T-helper 2 cell treated with Interferon-gamma antibody and Interleukin-4, amounts not matched to agents 5 μg/mL and 100 μg/mL, for 36 hours (primary cell): ENCODE data around the gene KIF17.

Experiments
- DNase-seq: peaks from one replicate; pipeline ENCODE4 v3.0.0; 2021; ENCODE audit warnings: low spot score
- H3K27ac Mint-ChIP-seq: one replicate; pipeline ENCODE4 v1.8.0; 2021; ENCODE audit warnings: mild to moderate bottlenecking, mixed read lengths
- H3K27me3 Mint-ChIP-seq: one replicate; pipeline ENCODE4 v1.8.0; 2021; ENCODE audit warnings: low read depth, mixed read lengths
- H3K36me3 Mint-ChIP-seq: one replicate; pipeline ENCODE4 v1.8.0; 2021; ENCODE audit warnings: low read depth, mixed read lengths
- H3K4me1 Mint-ChIP-seq: one replicate; pipeline ENCODE4 v1.8.0; 2021; ENCODE audit warnings: low read depth, mixed read lengths
- H3K4me3 Mint-ChIP-seq: one replicate; pipeline ENCODE4 v1.8.0; 2022; ENCODE audit warnings: mild to moderate bottlenecking, moderate library complexity, mixed read lengths
- H3K9me3 Mint-ChIP-seq: one replicate; pipeline ENCODE4 v1.8.0; 2021; ENCODE audit warnings: mixed read lengths

KIF17 gene

DNA sequence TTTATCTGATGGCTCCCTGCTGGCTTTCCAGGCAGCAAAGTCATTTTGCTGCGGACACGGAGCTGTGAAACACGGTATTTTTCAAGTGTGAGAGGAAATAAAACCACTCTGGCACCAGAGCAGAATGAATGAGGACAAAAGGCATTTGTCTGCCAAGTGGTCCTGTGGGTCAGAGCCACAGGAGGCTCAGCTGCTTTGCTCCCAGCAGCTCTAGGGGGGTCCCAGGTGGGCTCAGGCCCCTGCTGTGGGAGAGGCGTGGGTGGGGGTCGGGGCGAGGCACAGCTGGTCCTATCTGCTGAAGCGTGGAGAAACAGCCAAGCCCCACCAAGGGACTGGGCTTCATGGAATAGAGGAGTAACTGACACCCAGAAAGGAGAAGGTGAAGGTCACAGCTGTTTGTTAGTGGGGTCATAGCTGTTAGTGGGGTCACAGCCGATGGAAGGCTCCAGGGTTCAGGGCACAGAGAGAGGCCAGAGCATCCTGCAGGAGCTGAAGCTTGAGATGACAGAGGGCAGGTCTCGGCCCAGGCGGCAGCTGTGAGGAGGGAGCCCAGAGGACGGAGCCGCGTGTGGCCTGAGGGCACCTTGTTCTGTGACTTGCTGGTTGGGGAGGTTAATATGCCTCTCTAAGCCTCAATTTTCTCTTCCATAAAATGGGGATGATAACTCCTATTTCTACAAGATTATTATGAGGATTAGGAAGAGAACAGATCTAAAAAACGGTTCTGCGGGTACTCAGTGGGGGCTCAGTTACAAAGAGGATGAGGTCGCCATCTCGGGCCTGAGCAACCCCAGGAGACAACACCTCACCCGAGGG is 7.1 kb downstream of the KIF17 start:
- H3K4me1 Mint-ChIP-seq = no peaks in the 10 kb centered on the region
- no peak for DNase-seq
- peaks cover 6% of the 10 kb centered on the region for H3K27me3 Mint-ChIP-seq
- H3K4me3 Mint-ChIP-seq = no peak overlapping the region
- no peak overlapping the region for H3K27ac Mint-ChIP-seq
- no peaks in the 10 kb centered on the region for H3K9me3 Mint-ChIP-seq
- H3K36me3 Mint-ChIP-seq = no peaks in the 10 kb centered on the region

DNA sequence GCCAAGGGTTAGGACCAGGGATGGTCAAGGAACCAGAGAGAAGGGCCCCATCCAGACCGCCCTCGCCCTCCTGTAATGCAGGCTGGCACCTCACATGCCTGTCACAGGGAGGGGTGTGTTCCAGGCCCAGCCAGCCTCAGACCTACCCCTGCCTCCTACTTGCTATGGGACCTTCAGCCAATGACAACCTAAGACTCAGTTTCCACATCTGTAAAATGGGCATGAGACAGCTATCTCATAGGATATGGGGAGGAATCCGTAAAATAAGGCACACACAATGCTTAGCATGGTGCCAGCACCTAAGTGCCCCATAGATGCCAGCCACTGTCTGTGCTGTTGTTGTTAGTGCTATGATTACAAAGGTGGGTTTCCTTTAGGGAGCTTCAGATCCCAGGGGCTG is 7.9 kb downstream of the KIF17 start:
- H3K4me1 Mint-ChIP-seq = no peaks in the 10 kb centered on the region
- peaks cover 2% of the 10 kb centered on the region for H3K27me3 Mint-ChIP-seq
- H3K4me3 Mint-ChIP-seq = no peak overlapping the region
- H3K27ac Mint-ChIP-seq = no peak overlapping the region
- no peaks in the 10 kb centered on the region for H3K9me3 Mint-ChIP-seq
- no peaks in the 10 kb centered on the region for H3K36me3 Mint-ChIP-seq
- no peak for DNase-seq

DNA sequence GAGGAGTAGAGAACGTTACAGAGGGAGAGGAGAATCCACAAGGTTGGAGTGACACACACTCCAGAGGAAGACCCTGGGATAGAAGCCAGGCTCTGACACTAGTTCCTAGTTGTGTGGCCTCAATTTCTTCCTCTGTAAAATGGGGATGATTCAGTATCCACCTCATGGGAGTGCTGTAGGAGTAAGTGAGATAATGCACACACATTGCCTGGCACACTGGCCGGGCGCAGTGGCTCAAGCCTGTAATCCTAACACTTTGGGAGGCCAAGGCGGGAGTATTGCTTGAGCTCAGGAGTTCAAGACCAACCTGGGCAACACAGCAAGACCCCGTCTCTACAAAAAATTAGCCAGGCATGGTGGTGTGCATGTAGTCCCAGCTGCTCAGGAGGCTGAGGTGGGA is 8.9 kb downstream of the KIF17 start:
- no peaks in the 10 kb centered on the region for H3K36me3 Mint-ChIP-seq
- H3K27me3 Mint-ChIP-seq = peaks cover 2% of the 10 kb centered on the region
- no peak overlapping the region for H3K27ac Mint-ChIP-seq
- no peaks in the 10 kb centered on the region for H3K9me3 Mint-ChIP-seq
- H3K4me3 Mint-ChIP-seq = no peak overlapping the region
- H3K4me1 Mint-ChIP-seq = no peaks in the 10 kb centered on the region
- DNase-seq = no peak

GRCh38 chr1:20708057-20708456 is 9.8 kb downstream of the KIF17 start:
- H3K27me3 Mint-ChIP-seq = peaks cover 2% of the 10 kb centered on the region
- H3K4me1 Mint-ChIP-seq = no peaks in the 10 kb centered on the region
- H3K4me3 Mint-ChIP-seq = no peak overlapping the region
- DNase-seq = no peak
- no peak overlapping the region for H3K27ac Mint-ChIP-seq
- no peaks in the 10 kb centered on the region for H3K9me3 Mint-ChIP-seq
- no peaks in the 10 kb centered on the region for H3K36me3 Mint-ChIP-seq

GRCh38 chr1:20706841-20707240 is 11.0 kb downstream of the KIF17 start:
- no peak for DNase-seq
- H3K4me1 Mint-ChIP-seq = no peaks in the 10 kb centered on the region
- H3K9me3 Mint-ChIP-seq = no peaks in the 10 kb centered on the region
- H3K27ac Mint-ChIP-seq = no peak overlapping the region
- peaks cover 2% of the 10 kb centered on the region for H3K27me3 Mint-ChIP-seq
- no peak overlapping the region for H3K4me3 Mint-ChIP-seq
- no peaks in the 10 kb centered on the region for H3K36me3 Mint-ChIP-seq

GRCh38 chr1:20705203-20705755 is 12.5 kb downstream of the KIF17 start:
- no peaks in the 10 kb centered on the region for H3K4me1 Mint-ChIP-seq
- no peak for DNase-seq
- no peaks in the 10 kb centered on the region for H3K36me3 Mint-ChIP-seq
- no peaks in the 10 kb centered on the region for H3K9me3 Mint-ChIP-seq
- no peak overlapping the region for H3K4me3 Mint-ChIP-seq
- H3K27ac Mint-ChIP-seq = no peak overlapping the region
- peaks cover 2% of the 10 kb centered on the region for H3K27me3 Mint-ChIP-seq

GRCh38 chr1:20704390-20705202 is 13.2 kb downstream of the KIF17 start:
- no peak overlapping the region for H3K27ac Mint-ChIP-seq
- peaks cover 2% of the 10 kb centered on the region for H3K27me3 Mint-ChIP-seq
- H3K4me1 Mint-ChIP-seq = no peaks in the 10 kb centered on the region
- DNase-seq = no peak
- H3K4me3 Mint-ChIP-seq = no peak overlapping the region
- no peaks in the 10 kb centered on the region for H3K9me3 Mint-ChIP-seq
- H3K36me3 Mint-ChIP-seq = no peaks in the 10 kb centered on the region

GRCh38 chr1:20703124-20703756 is 14.6 kb downstream of the KIF17 start:
- H3K27me3 Mint-ChIP-seq = peaks cover 2% of the 10 kb centered on the region
- no peak overlapping the region for H3K27ac Mint-ChIP-seq
- DNase-seq = no peak
- no peaks in the 10 kb centered on the region for H3K4me1 Mint-ChIP-seq
- no peaks in the 10 kb centered on the region for H3K9me3 Mint-ChIP-seq
- no peak overlapping the region for H3K4me3 Mint-ChIP-seq
- no peaks in the 10 kb centered on the region for H3K36me3 Mint-ChIP-seq

- H3K36me3 Mint-ChIP-seq = no peaks in the 10 kb centered on the region
- no peak overlapping the region for H3K4me3 Mint-ChIP-seq
- no peaks in the 10 kb centered on the region for H3K4me1 Mint-ChIP-seq
- no peaks in the 10 kb centered on the region for H3K27me3 Mint-ChIP-seq
- no peak overlapping the region for H3K27ac Mint-ChIP-seq
- H3K9me3 Mint-ChIP-seq = no peaks in the 10 kb centered on the region
- no peak for DNase-seq
Observed at GRCh38 chr1:20702416-20702815, 15.4 kb downstream of the KIF17 start.

DNA sequence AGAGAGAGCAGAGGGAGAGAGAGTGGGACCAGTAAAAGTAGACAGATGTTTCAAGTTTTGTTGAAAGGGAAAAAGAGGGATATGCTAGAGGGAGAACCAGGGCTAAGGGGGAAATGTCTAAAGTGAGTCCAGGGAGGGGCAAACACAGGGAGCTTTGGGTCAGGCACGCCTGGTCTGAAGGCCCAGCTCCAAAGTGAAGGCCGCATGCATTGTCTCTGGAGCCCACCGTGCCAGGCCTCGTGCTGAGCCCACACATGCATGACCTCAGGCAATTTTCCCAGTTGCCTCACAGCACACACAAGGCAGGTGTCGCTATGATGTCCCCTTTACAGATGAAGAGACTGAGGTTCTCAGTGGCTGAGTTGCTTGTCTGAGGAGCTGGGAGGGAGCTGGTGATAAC is 16.0 kb downstream of the KIF17 start:
- Mint-ChIP-seq H3K4me1 (peaks cover 3% of the 10 kb centered on the region), H3K36me3 (no peaks in the 10 kb centered on the region), H3K4me3 (no peak overlapping the region), H3K27ac (no peak overlapping the region), H3K27me3 (no peaks in the 10 kb centered on the region), H3K9me3 (no peaks in the 10 kb centered on the region)
- no peak for DNase-seq

DNA sequence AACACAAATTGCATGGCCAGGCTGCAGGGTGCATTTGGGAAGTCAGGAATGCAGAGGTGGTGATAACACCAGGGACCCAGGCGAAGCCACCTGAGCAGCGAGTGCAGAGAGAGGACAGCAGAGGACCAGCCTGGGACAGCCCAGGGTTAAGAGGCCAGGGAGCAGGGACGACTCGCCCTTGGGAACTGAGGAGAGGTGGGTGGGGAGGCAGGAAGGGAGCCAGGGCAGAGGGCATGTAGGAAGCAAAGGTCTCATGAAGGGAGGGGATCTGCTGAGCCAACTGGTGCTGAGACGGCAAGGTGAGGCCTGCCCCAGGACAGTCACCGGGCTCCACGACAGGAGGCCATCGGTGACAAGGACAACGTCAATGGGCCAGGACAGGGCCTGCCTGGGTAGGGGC is 16.4 kb downstream of the KIF17 start:
- H3K27ac Mint-ChIP-seq = no peak overlapping the region
- no peaks in the 10 kb centered on the region for H3K27me3 Mint-ChIP-seq
- H3K9me3 Mint-ChIP-seq = no peaks in the 10 kb centered on the region
- no peak overlapping the region for H3K4me3 Mint-ChIP-seq
- DNase-seq = no peak
- no peaks in the 10 kb centered on the region for H3K36me3 Mint-ChIP-seq
- peaks cover 5% of the 10 kb centered on the region for H3K4me1 Mint-ChIP-seq

- no peak overlapping the region for H3K4me3 Mint-ChIP-seq
- DNase-seq = no peak
- no peak overlapping the region for H3K27ac Mint-ChIP-seq
- H3K27me3 Mint-ChIP-seq = peaks cover 4% of the 10 kb centered on the region
- H3K36me3 Mint-ChIP-seq = no peaks in the 10 kb centered on the region
- H3K9me3 Mint-ChIP-seq = no peaks in the 10 kb centered on the region
- H3K4me1 Mint-ChIP-seq = peaks cover 7% of the 10 kb centered on the region
Observed at GRCh38 chr1:20700636-20701215, 17.1 kb downstream of the KIF17 start.

DNA sequence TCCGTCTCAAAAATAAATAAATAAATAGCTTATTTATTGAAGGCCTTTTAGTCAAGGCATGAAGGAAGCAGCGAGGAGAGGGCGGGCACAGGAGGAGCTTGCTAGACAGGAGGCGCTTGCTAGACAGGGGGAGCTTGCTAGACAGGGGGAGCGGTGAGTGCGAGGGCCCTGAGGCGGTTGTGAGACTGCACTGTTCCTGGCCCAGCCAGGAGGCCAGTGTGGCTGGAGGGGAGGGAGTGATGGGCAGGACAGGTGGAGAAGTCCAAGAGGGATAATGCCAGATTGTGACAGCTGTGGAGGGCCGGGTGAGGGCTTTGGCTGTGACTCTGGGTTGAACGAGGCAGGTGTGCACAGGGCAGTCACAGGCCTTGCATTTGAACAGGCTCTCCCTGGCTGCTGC is 18.2 kb downstream of the KIF17 start:
- Mint-ChIP-seq H3K9me3 (no peaks in the 10 kb centered on the region), H3K36me3 (no peaks in the 10 kb centered on the region), H3K4me3 (no peak overlapping the region), H3K27ac (no peak overlapping the region), H3K27me3 (peaks cover 8% of the 10 kb centered on the region), H3K4me1 (peaks cover 7% of the 10 kb centered on the region)
- no peak for DNase-seq
